Osteoblast (primary cell): ENCODE results near the gene AGXT2. TPM values are rescaled to one million over a fixed set of nuclear protein-coding genes. Genes with fewer than 3 reads are reported as not detected.
"Not testable (repeated sequence)": the region's sequence is repeated elsewhere in the genome, so short reads cannot be mapped to it uniquely, and the experiment has no call there.

Experiments used
- DNase-seq: peaks from one replicate; pipeline ENCODE4 v3.0.0; 2011; ENCODE audit warnings: low spot score, mixed read lengths; ENCODE audit not compliant: insufficient read length; ENCODE audit errors: missing footprints
- H2AFZ ChIP-seq: 2 replicates; pipeline ENCODE4 v1.6.0; 2011; ENCODE audit warnings: mild to moderate bottlenecking, low read length
- H3K27ac ChIP-seq: 2 replicates; pipeline ENCODE4 v1.5.1; 2011; ENCODE audit warnings: mild to moderate bottlenecking, low read depth, low read length, moderate library complexity
- H3K27me3 ChIP-seq: 2 replicates; pipeline ENCODE4 v1.6.0; 2012; ENCODE audit warnings: mild to moderate bottlenecking, control low read depth, inconsistent platforms, low read length, moderate library complexity; ENCODE audit not compliant: insufficient read depth
- H3K36me3 ChIP-seq: 2 replicates; pipeline ENCODE4 v1.5.1; 2011; ENCODE audit warnings: mild to moderate bottlenecking, low read length, control low read depth, moderate library complexity; ENCODE audit not compliant: insufficient read depth
- H3K4me1 ChIP-seq: 2 replicates; pipeline ENCODE4 v1.5.1; 2011; ENCODE audit warnings: mild to moderate bottlenecking, low read length, control low read depth, moderate library complexity; ENCODE audit not compliant: insufficient read depth
- H3K4me2 ChIP-seq: 2 replicates; pipeline ENCODE4 v1.6.0; 2011; ENCODE audit warnings: mild to moderate bottlenecking, low read length; ENCODE audit not compliant: insufficient read depth
- H3K4me3 ChIP-seq: fragments of 200-600 bp; sonication (generic); 3 replicates; pipeline ENCODE4 v1.5.1; 2012; ENCODE audit warnings: mild to moderate bottlenecking, low read length, inconsistent platforms; ENCODE audit not compliant: insufficient read depth
- H3K79me2 ChIP-seq: 2 replicates; pipeline ENCODE4 v1.6.0; 2012; ENCODE audit warnings: mild to moderate bottlenecking, low read length, control low read depth, inconsistent platforms; ENCODE audit not compliant: insufficient read depth
- H3K9me3 ChIP-seq: 2 replicates; pipeline ENCODE4 v1.5.1; 2011; ENCODE audit warnings: low read depth, low read length, control low read depth
- H4K20me1 ChIP-seq: 2 replicates; pipeline ENCODE4 v1.6.0; 2012; ENCODE audit warnings: mild to moderate bottlenecking, low read length, control low read depth; ENCODE audit not compliant: insufficient read depth
- CTCF ChIP-seq: IDR thresholded peaks from 2 replicates; pipeline ENCODE4 v1.5.1; 2011; ENCODE audit warnings: mild to moderate bottlenecking, low read depth, low read length, moderate library complexity; ENCODE audit errors: extremely low read depth
- total RNA-seq: library from RNA; depleted of rRNA; stranded (reverse); fragments of >200 nt; gene quantifications from 2 replicates; pipeline ENCODE4 v1.2.3, GENCODE V29; 2012

Gene AGXT2
- total RNA-seq, 1 donor: not detected

DNA sequence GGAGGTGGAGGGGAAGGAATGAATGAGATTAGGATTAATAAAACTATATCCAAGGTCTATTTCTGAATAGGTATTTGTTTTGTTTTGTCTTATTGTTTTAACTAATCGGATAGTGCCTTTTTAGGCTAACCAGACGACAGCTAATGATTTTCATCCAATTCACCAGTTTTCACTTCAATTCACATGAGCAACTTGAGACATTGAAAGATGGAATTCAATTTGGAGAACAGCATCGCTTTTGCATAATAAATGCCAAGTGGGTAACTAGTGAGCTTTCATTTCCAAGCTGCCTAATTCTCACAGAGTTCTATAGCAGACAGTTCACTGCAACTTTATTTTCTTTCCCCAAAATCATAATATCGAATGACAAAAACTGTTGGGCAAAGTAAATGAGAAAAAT, 5.0 kb downstream of the AGXT2 start:
- Histone ChIP-seq H3K27me3 (no peaks in the 10 kb centered on the region), H3K27ac (no peak overlapping the region), H3K4me3 (no peak overlapping the region), H3K36me3 (no peaks in the 10 kb centered on the region), H3K4me1 (peaks cover 19% of the 10 kb centered on the region), H3K79me2 (no peaks in the 10 kb centered on the region), H3K4me2 (no peak overlapping the region), H3K9me3 (no peaks in the 10 kb centered on the region), H2AFZ (no peak overlapping the region), H4K20me1 (no peaks in the 10 kb centered on the region)
- TF ChIP-seq CTCF: no peak
- DNase-seq: no peak

- Histone ChIP-seq H3K27ac (no peak overlapping the region), H2AFZ (no peak overlapping the region), H3K4me2 (no peak overlapping the region), H3K9me3 (no peaks in the 10 kb centered on the region), H3K79me2 (no peaks in the 10 kb centered on the region), H3K27me3 (peaks cover 4% of the 10 kb centered on the region), H4K20me1 (no peaks in the 10 kb centered on the region), H3K4me1 (peaks cover 9% of the 10 kb centered on the region), H3K36me3 (no peaks in the 10 kb centered on the region), H3K4me3 (no peak overlapping the region)
- no peak for TF ChIP-seq CTCF
- no peak for DNase-seq
Measured at GRCh38 chr5:35041261-35041660, 6.5 kb downstream of the AGXT2 start.

GRCh38 chr5:35038891-35039290, 8.9 kb downstream of the AGXT2 start:
- H4K20me1 ChIP-seq: no peaks in the 10 kb centered on the region
- no peaks in the 10 kb centered on the region for H3K36me3 ChIP-seq
- peaks cover 7% of the 10 kb centered on the region for H3K4me1 ChIP-seq
- H3K9me3 ChIP-seq: no peaks in the 10 kb centered on the region
- H3K4me2 ChIP-seq: no peak overlapping the region
- DNase-seq: no peak
- H2AFZ ChIP-seq: no peak overlapping the region
- peaks cover 4% of the 10 kb centered on the region for H3K27me3 ChIP-seq
- H3K27ac ChIP-seq: no peak overlapping the region
- TF ChIP-seq CTCF: no peak
- H3K4me3 ChIP-seq: no peak overlapping the region
- H3K79me2 ChIP-seq: no peaks in the 10 kb centered on the region

- no peak for DNase-seq
- Histone ChIP-seq H2AFZ (no peak overlapping the region), H3K4me1 (peaks cover 7% of the 10 kb centered on the region), H4K20me1 (no peaks in the 10 kb centered on the region), H3K36me3 (no peaks in the 10 kb centered on the region), H3K4me3 (no peak overlapping the region), H3K27me3 (peaks cover 4% of the 10 kb centered on the region), H3K79me2 (no peaks in the 10 kb centered on the region), H3K27ac (no peak overlapping the region), H3K4me2 (no peak overlapping the region), H3K9me3 (no peaks in the 10 kb centered on the region)
- no peak for TF ChIP-seq CTCF
Measured at GRCh38 chr5:35036536-35036935, 11.2 kb downstream of the AGXT2 start.

DNA sequence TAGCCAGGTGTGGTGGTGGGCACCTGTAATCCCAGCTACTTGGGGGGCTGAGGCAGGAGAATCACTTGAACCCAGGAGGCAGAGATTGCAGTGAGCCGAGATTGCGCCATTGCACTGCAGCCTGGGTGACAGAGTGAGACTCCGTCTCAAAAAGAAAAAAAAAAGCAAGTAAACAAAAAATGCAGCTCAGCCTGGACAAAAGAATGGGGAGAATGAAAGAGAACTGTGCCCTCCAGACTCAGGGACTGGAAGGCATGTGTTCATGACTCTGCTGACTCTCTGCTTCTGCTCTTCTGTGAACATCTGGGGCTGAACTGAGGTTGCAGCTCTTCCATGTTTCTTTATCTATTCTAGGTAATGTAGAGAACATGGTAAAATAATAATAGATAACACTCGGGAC, 11.8 kb downstream of the AGXT2 start:
- not testable (repeated sequence) for H2AFZ ChIP-seq, H3K9me3 ChIP-seq, H3K4me1 ChIP-seq, H3K4me2 ChIP-seq, H4K20me1 ChIP-seq, DNase-seq, H3K27ac ChIP-seq, H3K79me2 ChIP-seq, H3K27me3 ChIP-seq, H3K36me3 ChIP-seq, H3K4me3 ChIP-seq
